Heart right ventricle (tissue), 16 donors: ENCODE data around the gene IDH3B. TPM values are rescaled to one million over a fixed set of nuclear protein-coding genes. Genes with fewer than 3 reads are reported as not detected.

Source experiments
- ATAC-seq, 8 donors: fragments of 200-7000 bp; cut with Tn5 transposase; one replicate each; pipeline ENCODE4 v1.9.1; 2020; ENCODE audit warnings: mild to moderate bottlenecking in 8 of 8, moderate library complexity in 8 of 8, moderate number of reproducible peaks in 1 of 8
- DNase-seq, 2 donors: peaks; one replicate each; pipeline ENCODE4 v3.0.0-alpha.2; 2020
- H3K27ac ChIP-seq, 10 donors: fragments of 200-600 bp; sonication (generic) in 2 of 10; one replicate each; pipeline versions ENCODE4 v1.5.0 to v1.8.0; 2020 to 2022; ENCODE audit warnings: mild to moderate bottlenecking in 3 of 10
- H3K27me3 ChIP-seq, 7 donors: fragments of 200-600 bp; one replicate each; pipeline ENCODE4 v1.8.0; 2021 to 2022; ENCODE audit warnings: mild to moderate bottlenecking in 2 of 7
- H3K36me3 ChIP-seq, 9 donors: fragments of 200-600 bp; sonication (generic) in 1 of 9; one replicate each; pipeline versions ENCODE4 v1.5.0 to v1.8.0; 2020 to 2022; ENCODE audit warnings: mild to moderate bottlenecking in 2 of 9
- H3K4me1 ChIP-seq, 9 donors: fragments of 200-600 bp; sonication (generic) in 1 of 9; one replicate each; pipeline versions ENCODE4 v1.5.0 to v1.8.0; 2020 to 2022; ENCODE audit warnings: mild to moderate bottlenecking in 4 of 9
- H3K4me3 ChIP-seq, 10 donors: fragments of 200-600 bp; sonication (generic) in 2 of 10; one replicate each; pipeline versions ENCODE4 v1.5.0 to v1.8.0; 2020 to 2022; ENCODE audit warnings: mild to moderate bottlenecking in 7 of 10, moderate library complexity in 2 of 10
- H3K9me3 ChIP-seq, 11 donors: fragments of 200-600 bp in 10 of 11; sonication (generic) in 2 of 11; one replicate each; pipeline versions ENCODE4 v1.5.0 to v1.8.0; 2013 to 2022; ENCODE audit warnings: mild to moderate bottlenecking in 2 of 11, control low read depth in 1 of 11, moderate library complexity in 1 of 11
- WGBS, 2 donors: extraction: QIAGEN DNeasy Blood & Tissue Kit; methylation state at CpG; one replicate each; pipeline ENCODE4 v1.1.7; 2013; ENCODE audit warnings: inconsistent platforms in 1 of 2; 5-methylcytosine and 5-hydroxymethylcytosine counted together
- intact Hi-C, 10 donors: fragments of 100-400 bp; cut with DNase I; formaldehyde crosslinking; loops; one replicate each; pipeline versions ENCODE4 v1.11.1 to v1.14.2; 2022
- polyA plus RNA-seq, 2 donors: library from polyadenylated mRNA; stranded (reverse); fragments of 200-250 nt; gene quantifications; one replicate each; pipeline ENCODE4 v1.2.3, GENCODE V29; 2013
- total RNA-seq, 10 donors: library from RNA; stranded (reverse); fragmentation: NEBNext Ultra II Directional in 3 of 10; extraction: Animal tissue kit (Norgen Biotek cat#: 25700) in 3 of 10; gene quantifications; one replicate each; pipeline versions ENCODE4 v1.2.1 to v1.2.4, GENCODE V29; 2021 to 2023
- TF ChIP-seq, protein P1 (sequence below), 9 donors: fragments of 200-600 bp; sonication (generic) in 2 of 9; IDR thresholded peaks; one replicate each; pipeline versions ENCODE4 v1.5.0 to v1.8.0; 2021 to 2022; ENCODE audit warnings: antibody characterized with exemption in 9 of 9, mild to moderate bottlenecking in 5 of 9, moderate library complexity in 1 of 9
- donor health status: Arrhythmogenic right ventricular cardiomyopathy.
- donor health status: ischemic (EF 13 %, LVEDD 7.1; RV severe dilation, severe dysfunction).
- donor health status: healthy with polysubstance abuse.
- donor health status: DM: no; HTN: yes; CAD: no.
- donor health status: DM: no; HTN: no; CAD: no.
- donor health status: ischemic (EF 25% LVEDD 6.9; RV normal size, moderate dysfunction).
- donor health status: ischemic (EF 25% LVEDD 5.7; RV mildly dilated, moderate dysfunction).
- donor health status: healthy.
- donor health status: DM: yes; HTN: yes; CAD: no.
- donor health status: Ischemic cardiomyopathy.
- donor health status: ischemic (EF 35%, LVEDD 5.7; RV mildly dilated, moderate dysfunction).
- donor health status: nonischemic (EF 11% LVEDD 7.7; RV severe dilation, severe dysfunction).
- donor health status: DM: yes; HTN: yes; CAD: no.
- donor health status: PGD.
- donor health status: ischemic (EF 29% LVEDD 5.4; RV normal size, mild dysfunction).
- donor health status: nonischemic (EF 23%, LVEDD 6.1; RV moderate dilation, normal function).

Gene IDH3B
- total and polyA plus RNA-seq, 12 donors, result 120 to 264 (median 217) TPM

GRCh38 chr20:2705931-2706645 lies 42.1 kb upstream of the IDH3B start:
- ATAC-seq, result peak in 1 of 8 donors; percentile 12
- intact Hi-C loops, result no loop called here
- no peak overlapping the region for H3K4me3 ChIP-seq

DNA sequence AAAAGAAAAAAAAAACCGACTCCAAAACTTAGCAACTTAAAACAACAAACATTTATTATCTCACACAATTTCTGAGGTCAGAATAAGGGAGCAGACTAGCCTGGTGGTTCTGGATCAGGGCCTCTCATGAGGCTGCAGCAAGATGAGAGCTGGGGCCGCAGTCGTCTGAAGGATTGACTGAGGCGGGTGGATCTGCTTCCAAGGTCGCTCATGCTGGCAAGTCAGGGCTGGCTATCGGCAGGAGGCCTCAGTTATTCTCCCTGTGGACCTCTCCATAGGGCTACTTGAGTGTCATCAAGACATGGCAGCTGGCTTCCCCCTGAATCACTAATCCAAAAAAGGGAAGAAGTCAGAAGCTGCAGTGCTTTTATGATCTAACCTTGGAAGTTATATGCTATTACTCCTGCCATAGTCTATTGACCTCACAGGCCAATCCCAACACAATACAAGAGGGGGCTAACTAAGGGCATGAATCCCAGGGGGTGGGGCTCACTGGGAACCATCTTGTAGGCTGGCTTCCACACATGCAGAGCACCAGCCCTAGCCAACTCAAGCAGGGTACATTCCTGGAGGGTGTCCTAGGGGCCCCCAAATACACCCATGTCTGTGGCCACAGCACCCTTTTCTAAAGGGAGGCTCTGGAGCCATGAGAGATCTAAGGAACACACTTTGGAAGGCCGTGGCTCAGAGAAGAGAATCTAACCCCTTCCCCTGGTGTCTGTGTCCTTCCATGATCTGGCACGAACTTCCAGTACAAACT lies 39.9 kb upstream of the IDH3B start:
- no peaks in the 10 kb centered on the region for H3K36me3 ChIP-seq
- TF ChIP-seq, protein P1, sequence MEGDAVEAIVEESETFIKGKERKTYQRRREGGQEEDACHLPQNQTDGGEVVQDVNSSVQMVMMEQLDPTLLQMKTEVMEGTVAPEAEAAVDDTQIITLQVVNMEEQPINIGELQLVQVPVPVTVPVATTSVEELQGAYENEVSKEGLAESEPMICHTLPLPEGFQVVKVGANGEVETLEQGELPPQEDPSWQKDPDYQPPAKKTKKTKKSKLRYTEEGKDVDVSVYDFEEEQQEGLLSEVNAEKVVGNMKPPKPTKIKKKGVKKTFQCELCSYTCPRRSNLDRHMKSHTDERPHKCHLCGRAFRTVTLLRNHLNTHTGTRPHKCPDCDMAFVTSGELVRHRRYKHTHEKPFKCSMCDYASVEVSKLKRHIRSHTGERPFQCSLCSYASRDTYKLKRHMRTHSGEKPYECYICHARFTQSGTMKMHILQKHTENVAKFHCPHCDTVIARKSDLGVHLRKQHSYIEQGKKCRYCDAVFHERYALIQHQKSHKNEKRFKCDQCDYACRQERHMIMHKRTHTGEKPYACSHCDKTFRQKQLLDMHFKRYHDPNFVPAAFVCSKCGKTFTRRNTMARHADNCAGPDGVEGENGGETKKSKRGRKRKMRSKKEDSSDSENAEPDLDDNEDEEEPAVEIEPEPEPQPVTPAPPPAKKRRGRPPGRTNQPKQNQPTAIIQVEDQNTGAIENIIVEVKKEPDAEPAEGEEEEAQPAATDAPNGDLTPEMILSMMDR (IDR thresholded peaks at IDR 0.05), result no peak
- H3K9me3 ChIP-seq, result no peaks in the 10 kb centered on the region
- 89 to 90% methylated on average over 8 of the region's 8 CpGs for WGBS, 2 donors
- no peaks in the 10 kb centered on the region for H3K4me1 ChIP-seq
- ATAC-seq (no peak), DNase-seq (no peak)
- no peak overlapping the region for H3K27ac ChIP-seq
- peaks cover 0 to 4% (median 0%) of the 10 kb centered on the region in 7 donors for H3K27me3 ChIP-seq
- no peak overlapping the region for H3K4me3 ChIP-seq
- intact Hi-C loops, result loop anchor here in 1 of 10 donors (5.0 kb wide), 1 partner anchor 1713 kb away; no protein-coding TSS in a partner anchor

More at GRCh38 chr20:2705931-2706645, 42.1 kb upstream of the IDH3B start:
- Histone ChIP-seq H3K27ac (no peak overlapping the region), H3K9me3 (no peaks in the 10 kb centered on the region), H3K4me1 (no peaks in the 10 kb centered on the region), H3K36me3 (no peaks in the 10 kb centered on the region), H3K27me3 (peaks cover 0 to 8% (median 0%) of the 10 kb centered on the region in 7 donors)
- WGBS, 2 donors, result 92 to 93% methylated on average over 14 of the region's 14 CpGs
- TF ChIP-seq, protein P1 (IDR thresholded peaks at IDR 0.05), result no peak
- DNase-seq, result no peak

DNA sequence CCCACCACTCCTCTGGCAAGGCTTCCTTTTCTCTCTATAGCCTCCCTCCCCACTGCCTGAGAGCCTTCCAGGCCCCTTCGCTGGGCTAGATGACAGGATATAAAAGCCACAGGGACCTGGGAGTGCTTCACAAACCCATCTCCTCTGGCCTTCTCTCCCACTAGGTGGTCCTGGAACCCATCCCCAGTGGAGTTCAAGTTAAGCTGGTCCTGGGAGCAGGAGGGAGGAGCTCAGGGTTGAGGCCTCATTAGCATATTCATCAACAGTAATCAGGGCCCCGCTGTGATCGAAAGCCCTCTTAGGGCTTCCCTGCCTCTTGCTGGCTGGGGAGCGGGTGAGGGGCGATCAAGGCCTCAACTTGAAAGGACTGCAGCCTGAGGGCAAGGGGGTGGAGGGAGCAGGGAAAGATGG lies 37.7 kb upstream of the IDH3B start:
- ATAC-seq (no peak), DNase-seq (no peak)
- Histone ChIP-seq H3K4me1 (no peaks in the 10 kb centered on the region), H3K27ac (no peak overlapping the region), H3K27me3 (peaks cover 0 to 9% (median 0%) of the 10 kb centered on the region in 7 donors), H3K36me3 (no peaks in the 10 kb centered on the region), H3K4me3 (no peak overlapping the region), H3K9me3 (no peaks in the 10 kb centered on the region)
- intact Hi-C loops, result loop anchor here in 1 of 10 donors (5.0 kb wide), 1 partner anchor 1716 kb away; no protein-coding TSS in a partner anchor
- TF ChIP-seq, protein P1 (IDR thresholded peaks at IDR 0.05), result no peak
- WGBS, 2 donors, result 76 to 81% methylated on average over 5 of the region's 5 CpGs

- DNase-seq, result no peak
- H3K4me3 ChIP-seq, result no peak overlapping the region
- no peaks in the 10 kb centered on the region for H3K9me3 ChIP-seq
- H3K27ac ChIP-seq, result no peak overlapping the region
- TF ChIP-seq, protein P1 (IDR thresholded peaks at IDR 0.05), result no peak
- H3K4me1 ChIP-seq, result no peaks in the 10 kb centered on the region
- H3K36me3 ChIP-seq, result no peaks in the 10 kb centered on the region
- 67 to 74% methylated on average over 9 of the region's 9 CpGs for WGBS, 2 donors
- H3K27me3 ChIP-seq, result peaks cover 0 to 14% (median 0%) of the 10 kb centered on the region in 7 donors
- peak in 1 of 8 donors; percentile 24 for ATAC-seq
- intact Hi-C loops, result loop anchor here in 1 of 10 donors (5.0 kb wide), 1 partner anchor 1716 kb away; no protein-coding TSS in a partner anchor
Measured at GRCh38 chr20:2700913-2701620, 37.1 kb upstream of the IDH3B start.
